CD4-positive, alpha-beta T cell treated with Interleukin-10 for 1 hour (primary cell): ENCODE data around the gene ZFYVE19.
A peak's percentile ranks its signal among the peaks of the same experiment; 100 is the strongest.
"Not testable (repeated sequence)": the region's sequence is repeated elsewhere in the genome, so short reads cannot be mapped to it uniquely, and the experiment has no call there.

ENCODE experiments used
- DNase-seq: peaks from one replicate; pipeline ENCODE4 v3.0.0-alpha.2; 2020

The ZFYVE19 gene

GRCh38 chr15:40847223-40847961 lies 40.5 kb downstream of the ZFYVE19 start:
- DNase-seq: peak; percentile 15

GRCh38 chr15:40850576-40851112 lies 43.8 kb downstream of the ZFYVE19 start:
- no peak for DNase-seq

GRCh38 chr15:40852529-40852928 lies 45.6 kb downstream of the ZFYVE19 start:
- DNase-seq: no peak

- no peak for DNase-seq
Observed at GRCh38 chr15:40853241-40853890, 46.5 kb downstream of the ZFYVE19 start.

- DNase-seq: no peak
Observed at GRCh38 chr15:40854161-40854560, 47.3 kb downstream of the ZFYVE19 start.

- no peak for DNase-seq
Observed at GRCh38 chr15:40855706-40856234, 48.9 kb downstream of the ZFYVE19 start.

GRCh38 chr15:40856746-40857145 lies 49.9 kb downstream of the ZFYVE19 start:
- no peak for DNase-seq

- peak; percentile 83 for DNase-seq
Observed at GRCh38 chr15:40857601-40858341, 50.9 kb downstream of the ZFYVE19 start.

GRCh38 chr15:40858706-40859105 lies 51.8 kb downstream of the ZFYVE19 start:
- no peak for DNase-seq

GRCh38 chr15:40859206-40859851 lies 52.4 kb downstream of the ZFYVE19 start:
- DNase-seq: peak; percentile 83

GRCh38 chr15:40861147-40861546 lies 54.3 kb downstream of the ZFYVE19 start:
- not testable (repeated sequence) for DNase-seq

GRCh38 chr15:40863660-40864270 lies 56.9 kb downstream of the ZFYVE19 start:
- no peak for DNase-seq
